GM19397 (cell line): ENCODE data around the gene ESYT2.

Experiments
- ATAC-seq: cut with Tn5 transposase; IDR thresholded peaks from one replicate; pipeline ENCODE4 v1.9.1; 2021; ENCODE audit warnings: mild to moderate bottlenecking, moderate library complexity; ENCODE audit not compliant: unreplicated experiment

Gene ESYT2

GRCh38 chr7:158828133-158829020, 932 bp downstream of the ESYT2 start:
- no peak for ATAC-seq

DNA sequence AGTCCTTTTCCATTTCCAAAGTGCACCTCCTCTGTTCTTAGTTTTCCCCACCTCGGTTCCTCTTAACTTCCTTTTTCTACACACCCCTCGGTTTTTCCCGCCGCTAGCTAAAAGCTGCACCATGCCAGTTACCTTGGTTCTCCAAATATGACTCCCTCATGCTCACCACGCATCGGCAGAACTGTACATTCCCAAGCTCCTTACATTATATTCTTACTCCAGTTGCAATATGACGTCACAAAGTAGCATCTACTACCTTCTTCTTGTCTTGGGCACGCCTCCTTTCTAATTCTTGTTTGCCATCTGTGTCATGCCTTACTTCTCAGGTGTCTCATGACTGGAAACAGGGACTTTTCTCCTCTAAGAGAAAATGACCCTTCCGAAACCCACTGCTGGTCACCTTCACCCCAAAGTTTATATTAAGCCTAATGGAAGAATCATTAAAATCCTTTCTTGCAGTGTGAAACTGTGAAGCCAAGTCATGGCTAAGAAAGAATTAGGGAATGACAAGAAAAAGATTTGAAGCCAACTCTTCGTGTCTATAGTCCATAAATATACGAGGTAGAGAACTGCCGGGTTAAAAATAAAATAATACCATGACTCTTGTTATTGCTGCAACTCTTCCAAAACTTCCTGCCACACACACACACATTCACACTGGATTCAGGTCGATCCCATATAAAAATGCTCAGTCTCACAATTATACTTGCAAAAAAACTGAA, 1.7 kb downstream of the ESYT2 start:
- no peak for ATAC-seq

DNA sequence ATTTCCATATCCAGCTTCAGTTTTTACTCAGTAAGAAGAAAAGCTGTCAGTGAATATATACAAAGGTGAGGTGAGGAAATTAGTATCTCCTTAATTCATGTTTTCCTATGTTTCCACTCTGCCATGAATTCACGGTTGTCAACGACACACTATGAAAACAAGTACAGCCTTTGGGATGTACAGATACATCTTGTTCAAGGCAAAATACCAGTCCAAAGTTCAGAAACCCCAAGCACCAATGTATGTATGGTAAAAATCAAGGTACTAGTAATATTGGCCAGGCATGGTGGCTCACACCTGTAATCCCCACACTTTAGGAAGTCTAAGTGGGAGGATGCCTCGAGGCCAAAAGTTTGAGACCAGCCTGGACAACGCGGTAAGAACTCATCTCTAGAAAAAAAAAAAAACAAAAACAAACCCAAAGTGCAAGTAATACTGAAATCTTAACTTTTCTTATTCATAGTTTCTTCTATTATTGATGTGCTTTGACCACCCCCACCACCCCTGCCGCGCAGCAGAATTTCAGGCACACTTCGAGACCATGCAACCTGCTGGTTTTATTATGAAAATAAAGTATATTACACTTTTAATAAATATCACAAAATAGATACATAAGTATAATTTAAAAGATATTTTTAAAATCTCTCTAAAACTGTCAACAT, 3.5 kb downstream of the ESYT2 start:
- ATAC-seq, result no peak

- peak; percentile 57 for ATAC-seq
Measured at GRCh38 chr7:158824028-158824427, 5.3 kb downstream of the ESYT2 start.

- no peak for ATAC-seq
Measured at GRCh38 chr7:158821171-158822031, 7.9 kb downstream of the ESYT2 start.

DNA sequence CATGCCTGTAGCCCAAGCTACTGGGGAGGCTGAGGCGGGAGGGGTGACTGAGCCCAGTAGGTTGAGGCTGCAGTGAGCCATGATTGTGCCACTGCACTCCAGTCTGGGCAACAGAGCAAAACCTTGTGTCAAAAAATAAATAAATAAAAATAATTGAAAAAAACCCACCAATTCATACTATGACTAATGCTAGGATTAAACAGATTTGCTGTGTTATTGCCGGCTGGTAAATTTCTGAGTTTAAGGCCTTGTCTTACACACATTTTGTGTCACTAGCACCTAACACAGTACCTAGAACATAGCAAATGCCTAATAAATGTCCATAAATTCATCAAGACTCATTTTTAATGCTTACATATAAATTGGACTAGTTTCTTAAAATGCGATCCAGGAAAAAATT, 8.7 kb downstream of the ESYT2 start:
- no peak for ATAC-seq

DNA sequence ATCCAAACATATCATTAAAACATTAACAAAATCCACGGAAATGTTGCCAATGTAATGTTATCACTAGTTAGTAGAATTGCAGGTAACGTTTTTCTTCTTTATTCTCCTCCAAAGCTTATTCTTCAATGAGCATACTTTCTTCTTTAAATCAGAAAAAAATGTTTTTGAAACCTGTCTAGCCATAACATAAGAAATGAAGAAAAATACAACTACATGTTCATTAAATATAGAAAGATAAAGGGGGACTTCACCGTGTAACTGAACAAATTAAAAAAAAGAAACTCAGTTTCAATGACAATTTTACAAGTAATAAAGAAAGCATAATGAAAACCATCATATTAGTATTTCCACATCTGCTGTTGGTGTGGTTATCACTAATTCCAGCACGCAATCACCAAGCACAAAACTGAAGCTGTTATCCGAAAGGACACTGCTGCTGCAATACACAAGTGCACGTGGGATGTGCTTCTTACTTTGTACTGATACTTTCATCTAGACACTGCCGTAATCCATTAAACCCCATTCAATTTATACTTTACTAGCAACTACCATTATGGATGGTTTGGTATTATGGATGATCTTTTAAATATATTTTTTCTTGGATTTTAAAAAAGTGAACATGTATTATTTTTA, 9.6 kb downstream of the ESYT2 start:
- no peak for ATAC-seq

DNA sequence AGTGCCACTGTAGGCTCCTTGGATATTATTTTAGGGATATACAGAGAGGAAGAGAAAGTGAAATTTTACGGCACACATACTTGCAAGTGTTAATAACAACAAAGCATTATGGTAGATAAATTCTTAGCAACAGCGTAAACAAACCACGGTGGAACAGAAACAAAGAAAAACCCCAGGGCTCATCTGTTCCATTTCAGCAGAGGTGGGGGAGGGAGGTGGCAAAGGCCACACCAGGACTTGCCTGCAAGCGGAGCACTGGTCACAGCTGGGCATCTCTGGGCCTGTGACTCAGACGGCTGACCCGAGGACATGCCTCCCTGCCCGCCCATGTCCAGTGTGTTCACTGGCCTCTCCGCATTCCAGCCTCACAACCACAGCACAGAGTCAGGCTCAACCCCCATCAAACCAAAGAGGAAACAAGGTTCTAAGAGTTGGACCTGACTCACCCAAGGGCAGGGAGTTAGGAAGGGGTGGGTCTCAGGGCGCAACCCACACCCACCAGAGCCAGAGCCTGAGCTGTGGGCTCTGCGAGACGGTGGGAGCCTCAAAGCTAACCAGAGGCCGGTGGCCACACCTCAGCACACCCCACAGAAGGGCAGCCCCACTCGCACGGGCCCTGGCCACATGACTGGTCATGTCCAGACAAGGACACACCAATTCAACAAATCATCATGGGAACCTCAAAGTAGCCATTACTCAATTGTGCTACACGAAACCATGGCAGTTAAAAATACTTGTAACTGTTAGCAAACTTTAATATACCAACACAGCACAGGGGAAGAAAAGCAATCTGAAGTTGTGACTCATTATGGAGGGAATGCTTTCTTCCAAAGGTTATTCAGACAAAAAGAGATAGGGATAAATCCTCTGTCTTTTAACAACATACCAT, 10.7 kb downstream of the ESYT2 start:
- ATAC-seq, result peak; percentile 92

GRCh38 chr7:158816995-158817394, 12.3 kb downstream of the ESYT2 start:
- no peak for ATAC-seq

GRCh38 chr7:158816271-158816670, 13.0 kb downstream of the ESYT2 start:
- no peak for ATAC-seq

GRCh38 chr7:158815800-158816128, 13.5 kb downstream of the ESYT2 start:
- no peak for ATAC-seq

GRCh38 chr7:158815083-158815799, 14.1 kb downstream of the ESYT2 start:
- ATAC-seq, result no peak

GRCh38 chr7:158814637-158815036, 14.7 kb downstream of the ESYT2 start:
- no peak for ATAC-seq

GRCh38 chr7:158812684-158813083, 16.6 kb downstream of the ESYT2 start:
- ATAC-seq, result no peak

- no peak for ATAC-seq
Measured at GRCh38 chr7:158811894-158812293, 17.4 kb downstream of the ESYT2 start.

- no peak for ATAC-seq
Measured at GRCh38 chr7:158811461-158811860, 17.8 kb downstream of the ESYT2 start.

- no peak for ATAC-seq
Measured at GRCh38 chr7:158810846-158811245, 18.5 kb downstream of the ESYT2 start.

- peak; percentile 91 for ATAC-seq
Measured at GRCh38 chr7:158809596-158809995, 19.7 kb downstream of the ESYT2 start.

DNA sequence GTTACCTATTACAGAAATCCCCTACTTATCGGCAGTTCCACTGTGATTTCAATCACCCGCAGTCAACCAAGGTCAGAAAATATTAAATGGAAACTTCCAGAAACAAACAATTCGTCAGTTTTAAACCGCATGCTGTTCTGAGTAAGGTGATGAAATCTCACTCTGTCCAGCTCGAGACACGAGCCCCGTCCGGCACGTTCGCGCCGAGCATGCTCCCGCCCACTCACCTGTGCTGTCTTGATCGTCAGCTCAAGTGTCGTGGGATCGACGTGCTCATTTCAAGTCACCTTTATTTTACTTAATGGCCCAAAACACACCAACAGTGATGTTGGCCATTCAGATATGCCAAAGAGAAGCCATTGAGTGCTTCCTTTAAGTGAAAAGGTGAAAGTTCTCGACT, 21.2 kb downstream of the ESYT2 start:
- ATAC-seq, result no peak
